Common myeloid progenitor, CD34-positive (primary cell): ENCODE results near the gene MYEF2.

Experiments
- CTCF ChIA-PET: fragments of 350-600 bp; sonication (Branson Sonifier 250); formaldehyde crosslinking; loops from one replicate; lab custom pipeline; 2021; ENCODE audit warnings: antibody characterized with exemption; lab: Charles Lee
- POLR2A ChIA-PET: fragments of 350-600 bp; sonication (Branson Sonifier 250); formaldehyde crosslinking; loops from one replicate; lab custom pipeline; 2021; ENCODE audit warnings: antibody characterized with exemption; lab: Charles Lee
- DNase-seq, 3 donors: peaks; one replicate each; pipeline versions ENCODE4 v3.0.0 to v3.0.0-alpha.2; 2013
- H3K27ac ChIP-seq, 2 experiments: 1 replicate in 1 of 2; 2 replicates in 1 of 2; pipeline ENCODE4 v1.7.0; 2013; ENCODE audit warnings: inconsistent platforms in 2 of 2, low read length in 2 of 2, mild to moderate bottlenecking in 2 of 2, low read depth in 1 of 2, moderate library complexity in 1 of 2; ENCODE audit not compliant: severe bottlenecking in 2 of 2, insufficient read depth in 1 of 2, poor library complexity in 1 of 2
- H3K27me3 ChIP-seq, 5 experiments: replicated peaks in 2 of 5; 1 replicate in 3 of 5; 2 replicates in 2 of 5; pipeline versions ENCODE4 v1.6.1 to v1.7.0; 2013; ENCODE audit warnings: low read length in 4 of 5, mild to moderate bottlenecking in 2 of 5, moderate library complexity in 2 of 5, inconsistent platforms in 1 of 5; ENCODE audit not compliant: insufficient read depth in 5 of 5, control insufficient read depth in 4 of 5
- H3K36me3 ChIP-seq, 4 experiments: 1 replicate in 2 of 4; 2 replicates in 2 of 4; pipeline versions ENCODE4 v1.6.1 to v1.7.0; 2013; ENCODE audit warnings: low read length in 3 of 4, control low read depth in 1 of 4, mild to moderate bottlenecking in 1 of 4; ENCODE audit not compliant: control insufficient read depth in 4 of 4, insufficient read depth in 4 of 4
- H3K4me1 ChIP-seq, 4 experiments: 1 replicate in 3 of 4; 2 replicates in 1 of 4; pipeline versions ENCODE4 v1.6.1 to v1.7.1; 2013; ENCODE audit warnings: low read length in 3 of 4, mild to moderate bottlenecking in 3 of 4, control low read depth in 1 of 4, inconsistent platforms in 1 of 4, moderate library complexity in 1 of 4; ENCODE audit not compliant: control insufficient read depth in 4 of 4, insufficient read depth in 4 of 4; ENCODE audit errors: control extremely low read depth in 1 of 4
- H3K4me3 ChIP-seq, 7 experiments: 1 replicate in 4 of 7; 2 replicates in 3 of 7; pipeline versions ENCODE4 v1.5.1 to v1.7.0; 2013; ENCODE audit warnings: mild to moderate bottlenecking in 7 of 7, low read length in 6 of 7, moderate library complexity in 6 of 7, inconsistent platforms in 2 of 7, low read depth in 2 of 7, control low read depth in 1 of 7; ENCODE audit not compliant: insufficient read depth in 4 of 7, control insufficient read depth in 1 of 7; ENCODE audit errors: extremely low read depth in 1 of 7
- H3K9me3 ChIP-seq, 5 experiments: 1 replicate in 4 of 5; 2 replicates in 1 of 5; pipeline versions ENCODE4 v1.6.1 to v1.7.1; 2013; ENCODE audit warnings: low read length in 4 of 5, mild to moderate bottlenecking in 2 of 5, inconsistent platforms in 1 of 5, low read depth in 1 of 5, moderate library complexity in 1 of 5; ENCODE audit not compliant: control insufficient read depth in 4 of 5, insufficient read depth in 2 of 5; ENCODE audit errors: control extremely low read depth in 1 of 5
- WGBS: methylation state at CpG from one replicate; pipeline ENCODE4 v1.1.5; 2013; ENCODE audit not compliant: insufficient coverage; 5-methylcytosine and 5-hydroxymethylcytosine counted together

Gene MYEF2

DNA sequence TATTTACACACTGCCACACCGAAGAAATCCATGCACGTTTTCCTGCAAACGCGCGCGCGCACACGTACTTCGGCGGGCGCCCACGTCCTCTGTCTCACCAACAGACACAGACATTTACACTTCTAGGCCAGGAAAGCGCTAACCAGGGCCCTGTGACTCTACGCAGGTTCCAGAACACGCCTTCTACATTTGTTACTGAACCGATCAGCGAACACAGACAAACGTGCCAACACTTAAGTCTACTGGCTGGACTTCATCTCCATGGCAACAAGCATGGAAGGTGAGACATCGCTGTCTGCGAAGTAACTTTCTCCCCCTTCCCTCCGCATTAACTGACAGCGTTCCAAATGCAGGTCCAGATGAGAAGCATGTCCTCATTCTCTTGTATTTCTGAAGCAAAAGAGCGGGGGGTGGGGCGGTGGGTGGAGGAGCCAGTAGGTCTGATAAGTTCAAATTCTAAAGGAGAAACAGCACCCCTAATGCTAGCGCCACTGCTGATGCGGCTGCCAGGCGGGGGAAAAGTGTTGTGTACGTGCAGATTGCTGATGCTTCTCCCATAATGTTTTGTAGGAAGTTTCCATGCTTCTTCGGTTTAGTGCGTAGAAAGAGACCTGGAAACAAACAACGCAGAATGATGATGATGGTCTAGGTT is 13.6 kb upstream of the MYEF2 start, which contains the start of gene CTXN2:
Gene CTXN2 (plus strand): TSS at position 92 of the 652 bp plus-strand sequence. CDS start 9,636 bp downstream, outside the sequence.
- Histone ChIP-seq H3K27me3 (peaks cover 8 to 35% (median 19%) of the 10 kb centered on the region in 5 experiments), H3K4me3 (peak within 1 kb of the TSS in 2 of 7 experiments; percentile 8 to 40), H3K36me3 (no peaks in the 10 kb centered on the region), H3K4me1 (peaks cover 0 to 8% (median 4%) of the 10 kb centered on the region in 4 experiments), H3K27ac (no peak within 1 kb of the TSS), H3K9me3 (peaks cover 0 to 6% (median 2%) of the 10 kb centered on the region in 5 experiments)
- ChIA-PET POLR2A (no interaction called here), CTCF (no interaction called here)
- DNase-seq = peak in 2 of 3 donors; percentile 3 to 6
- WGBS = 10% methylated on average over 28 of the region's 31 CpGs

DNA sequence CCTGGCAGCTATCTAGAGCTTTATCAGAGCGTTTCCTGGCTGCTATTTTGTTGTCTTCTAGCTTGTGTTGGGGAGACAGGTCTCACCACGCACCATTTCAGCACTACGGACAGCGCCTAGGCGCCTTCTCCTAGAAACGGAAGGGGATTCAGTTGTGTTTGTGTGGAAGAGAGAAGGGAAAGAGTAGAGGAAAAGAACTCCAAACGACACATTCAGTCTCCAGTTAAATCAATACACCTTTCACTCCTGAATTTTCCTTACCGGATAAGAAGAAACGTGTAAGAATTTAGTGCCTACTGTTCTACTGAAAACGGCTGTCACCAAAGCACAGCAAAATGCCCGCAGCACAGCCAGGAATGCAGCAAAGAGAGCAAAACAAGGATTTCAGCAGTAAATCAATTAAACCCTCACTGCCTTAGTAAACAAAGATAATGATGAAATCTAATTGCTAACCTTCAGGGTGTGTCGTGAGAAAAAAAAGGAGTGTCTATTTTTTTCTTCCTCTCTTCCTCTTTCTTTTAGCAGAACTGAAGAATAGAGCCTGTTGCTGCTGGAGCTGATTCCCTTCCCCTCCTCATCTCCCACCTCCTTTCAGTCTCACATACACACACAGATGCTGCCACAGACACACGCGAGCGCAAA is 13.0 kb upstream of the MYEF2 start:
- H3K4me3 ChIP-seq = peak overlapping the region in 2 of 7 experiments; percentile 8 to 40
- peaks cover 8 to 34% (median 19%) of the 10 kb centered on the region in 5 experiments for H3K27me3 ChIP-seq
- WGBS = 1% methylated on average over 7 of the region's 15 CpGs
- peak; percentile 42 to 73 (median 69) for DNase-seq
- H3K27ac ChIP-seq = no peak overlapping the region
- H3K4me1 ChIP-seq = peaks cover 0 to 8% (median 4%) of the 10 kb centered on the region in 4 experiments
- ChIA-PET POLR2A (no interaction called here), CTCF (no interaction called here)
- peaks cover 0 to 6% (median 2%) of the 10 kb centered on the region in 5 experiments for H3K9me3 ChIP-seq
- H3K36me3 ChIP-seq = no peaks in the 10 kb centered on the region

GRCh38 chr15:48186271-48186670 is 8.2 kb upstream of the MYEF2 start:
- no peaks in the 10 kb centered on the region for H3K36me3 ChIP-seq

GRCh38 chr15:48185529-48185928 is 7.4 kb upstream of the MYEF2 start:
- no CpG with 5 or more reads among the region's 3 CpGs for WGBS
- no peak for DNase-seq
- no peaks in the 10 kb centered on the region for H3K36me3 ChIP-seq
- ChIA-PET POLR2A (no interaction called here), CTCF (no interaction called here)
- no peak overlapping the region for H3K27ac ChIP-seq
- H3K9me3 ChIP-seq = peaks cover 0 to 2% (median 0%) of the 10 kb centered on the region in 5 experiments
- peaks cover 2 to 5% (median 2%) of the 10 kb centered on the region in 5 experiments for H3K27me3 ChIP-seq
- H3K4me3 ChIP-seq = no peak overlapping the region
- no peaks in the 10 kb centered on the region for H3K4me1 ChIP-seq

More at GRCh38 chr15:48186271-48186670, 8.2 kb upstream of the MYEF2 start:
- WGBS = 100% methylated on average over 3 of the region's 3 CpGs
- H3K27me3 ChIP-seq = peaks cover 2 to 10% (median 7%) of the 10 kb centered on the region in 5 experiments
- H3K9me3 ChIP-seq = peaks cover 0 to 2% (median 0%) of the 10 kb centered on the region in 5 experiments
- no peak overlapping the region for H3K27ac ChIP-seq
- ChIA-PET CTCF (no interaction called here), POLR2A (no interaction called here)
- no peak for DNase-seq
- no peak overlapping the region for H3K4me3 ChIP-seq
- peaks cover 0 to 4% (median under 1%) of the 10 kb centered on the region in 4 experiments for H3K4me1 ChIP-seq

DNA sequence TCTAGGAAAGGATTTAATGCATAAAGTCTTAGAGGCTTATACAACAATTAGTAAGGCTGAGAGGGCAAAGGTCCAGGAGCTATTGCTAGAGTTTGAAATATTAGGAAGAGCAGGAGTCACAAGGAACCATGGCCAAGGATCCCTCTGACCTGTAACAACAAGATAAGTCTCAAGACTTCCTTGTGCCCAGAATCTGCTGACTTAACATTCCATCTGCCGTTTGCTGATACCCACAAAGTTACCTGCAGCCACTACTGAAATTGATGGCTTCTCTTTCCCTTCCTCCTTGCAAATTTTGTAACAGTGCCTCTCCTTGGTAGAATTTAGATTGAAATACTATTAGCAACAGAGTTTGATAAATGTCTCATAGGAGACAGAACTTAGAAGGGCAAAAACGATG is 4.7 kb upstream of the MYEF2 start:
- no peak overlapping the region for H3K4me3 ChIP-seq

GRCh38 chr15:48178648-48178931 is 495 bp upstream of the MYEF2 start:
- 100% methylated on average over 1 of the region's 1 CpG for WGBS
- Histone ChIP-seq H3K27me3 (peaks cover 0 to 3% (median 2%) of the 10 kb centered on the region in 5 experiments), H3K36me3 (peaks cover 0 to 6% (median 2%) of the 10 kb centered on the region in 4 experiments), H3K27ac (no peak overlapping the region), H3K4me3 (peak overlapping the region in 6 of 7 experiments; percentile 46 to 82 (median 75)), H3K4me1 (peaks cover 0 to 13% (median 8%) of the 10 kb centered on the region in 4 experiments), H3K9me3 (peaks cover 0 to 4% (median 0%) of the 10 kb centered on the region in 5 experiments)
- CTCF ChIA-PET = no interaction called here
- POLR2A ChIA-PET = no interaction called here
- DNase-seq = no peak

More for the DNA sequence above, 4.7 kb upstream of the MYEF2 start:
- Histone ChIP-seq H3K27me3 (peaks cover 2 to 5% (median 3%) of the 10 kb centered on the region in 5 experiments), H3K27ac (no peak overlapping the region), H3K36me3 (no peaks in the 10 kb centered on the region), H3K4me1 (peaks cover 0 to 4% (median 2%) of the 10 kb centered on the region in 4 experiments), H3K9me3 (peaks cover 0 to 2% (median 0%) of the 10 kb centered on the region in 5 experiments)
- POLR2A ChIA-PET = no interaction called here
- CTCF ChIA-PET = no interaction called here
- WGBS = 71% methylated on average over 1 of the region's 2 CpGs
- DNase-seq = no peak

- Histone ChIP-seq H3K9me3 (peaks cover 0 to 12% (median 0%) of the 10 kb centered on the region in 5 experiments), H3K4me3 (peak overlapping the region; percentile 31 to 82 (median 74)), H3K36me3 (peaks cover 0 to 6% (median 3%) of the 10 kb centered on the region in 4 experiments), H3K27me3 (peaks cover 0 to 3% (median 2%) of the 10 kb centered on the region in 5 experiments), H3K4me1 (peaks cover 0 to 13% (median 8%) of the 10 kb centered on the region in 4 experiments), H3K27ac (peak overlapping the region; percentile 83 to 91)
- WGBS = 0% methylated on average over 8 of the region's 10 CpGs
- ChIA-PET POLR2A (no interaction called here), CTCF (interaction anchor here (0.7 kb wide), 1 partner anchor 36 kb away, joined by 3 read pairs; no protein-coding TSS in a partner anchor)
- peak; percentile 67 to 90 (median 83) for DNase-seq
Observed at GRCh38 chr15:48177383-48177765, 721 bp downstream of the MYEF2 start.
